K562 (cell line): ENCODE measurements around the gene CDCA4.

Source experiments
- DIDO1 ChIP-seq: fragments of 450-650 bp; IDR thresholded peaks from 2 replicates; pipeline ENCODE4 v1.6.1; 2016; ENCODE audit warnings: low read depth, missing biosample characterization, missing genetic modification characterization
- FOSL1 ChIP-seq: fragments of 200-800 bp; sonication (Bioruptor generic); conservative IDR thresholded peaks from 2 replicates; pipeline ENCODE4 v1.6.1; 2016; ENCODE audit warnings: missing genetic modification characterization, missing compliant biosample characterization
- IFI16 ChIP-seq: fragments of 250-450 bp; sonication (Bioruptor Pico); IDR thresholded peaks from 2 replicates; pipeline ENCODE4 v2.1.2; 2022; ENCODE audit warnings: mild to moderate bottlenecking, inconsistent platforms
- KLF6 ChIP-seq: fragments of 250-450 bp; sonication (Bioruptor Pico); IDR thresholded peaks from 2 replicates; pipeline ENCODE4 v1.4.0; 2020; ENCODE audit warnings: mild to moderate bottlenecking, moderate library complexity, borderline replicate concordance
- LARP7 ChIP-seq: fragments of 450-650 bp; IDR thresholded peaks from 2 replicates; pipeline ENCODE4 v1.6.1; 2016
- MXI1 ChIP-seq: IDR thresholded peaks from 2 replicates; pipeline ENCODE4 v1.6.1; 2011; ENCODE audit warnings: low read depth, mild to moderate bottlenecking, improper control_type of control experiment, low read length
- POLR2A ChIP-seq: fragments of 450-650 bp; conservative IDR thresholded peaks from 2 replicates; pipeline ENCODE4 v1.6.1; 2016
- PTBP1 ChIP-seq: fragments of 200-400 bp; formaldehyde crosslinking; IDR thresholded peaks from 2 replicates; pipeline ENCODE4 v1.6.1; 2017; ENCODE audit warnings: low read depth, low read length
- TEAD1 ChIP-seq, 2 experiments: fragments of 450-650 bp in 1 of 2; sonication (generic) in 1 of 2; formaldehyde crosslinking; IDR thresholded peaks; 2 replicates each; pipeline versions ENCODE4 v1.4.0 to v1.8.0; 2020 to 2022; ENCODE audit warnings: mild to moderate bottlenecking in 2 of 2, missing genetic modification reagents in 1 of 2
- YY1 ChIP-seq, 3 experiments: IDR thresholded peaks; 2 replicates each; pipeline ENCODE4 v1.6.1; 2011; ENCODE audit warnings: low read length in 2 of 3, mild to moderate bottlenecking in 2 of 3, moderate library complexity in 2 of 3, borderline replicate concordance in 1 of 3, control low read depth in 1 of 3, low read depth in 1 of 3; ENCODE audit not compliant: insufficient read depth in 3 of 3, insufficient replicate concordance in 2 of 3, control insufficient read depth in 1 of 3, insufficient read length in 1 of 3; ENCODE audit errors: extremely low read depth in 1 of 3
- ZNF23 ChIP-seq: fragments of 250-450 bp; sonication (Bioruptor Pico); IDR thresholded peaks from 2 replicates; pipeline ENCODE4 v1.4.0; 2020; ENCODE audit warnings: mild to moderate bottlenecking
- TF ChIP-seq, protein P1 (sequence below): sonication (generic); formaldehyde crosslinking; IDR thresholded peaks from 2 replicates; pipeline ENCODE4 v1.9.0; 2022; ENCODE audit warnings: mild to moderate bottlenecking, missing genetic modification reagents
- TF ChIP-seq, protein P2 (sequence below), 3 experiments: IDR thresholded peaks in 2 of 3; conservative IDR thresholded peaks in 1 of 3; 2 replicates each; pipeline ENCODE4 v1.5.1; 2011 to 2012; ENCODE audit warnings: low read length in 3 of 3, mild to moderate bottlenecking in 3 of 3, control low read depth in 2 of 3, improper control_type of control experiment in 1 of 3, inconsistent platforms in 1 of 3, low read depth in 1 of 3, mixed read lengths in 1 of 3, moderate library complexity in 1 of 3; ENCODE audit not compliant: insufficient read depth in 2 of 3
- TF ChIP-seq, protein P3 (sequence below), 2 experiments: fragments of 250-450 bp in 1 of 2; fragments of 450-650 bp in 1 of 2; sonication (Bioruptor Pico) in 1 of 2; IDR thresholded peaks; 2 replicates each; pipeline versions ENCODE4 v1.6.1 to v1.8.0; 2016 to 2021; ENCODE audit warnings: mild to moderate bottlenecking in 2 of 2, moderate library complexity in 2 of 2, missing compliant biosample characterization in 1 of 2, missing genetic modification characterization in 1 of 2

DNA sequence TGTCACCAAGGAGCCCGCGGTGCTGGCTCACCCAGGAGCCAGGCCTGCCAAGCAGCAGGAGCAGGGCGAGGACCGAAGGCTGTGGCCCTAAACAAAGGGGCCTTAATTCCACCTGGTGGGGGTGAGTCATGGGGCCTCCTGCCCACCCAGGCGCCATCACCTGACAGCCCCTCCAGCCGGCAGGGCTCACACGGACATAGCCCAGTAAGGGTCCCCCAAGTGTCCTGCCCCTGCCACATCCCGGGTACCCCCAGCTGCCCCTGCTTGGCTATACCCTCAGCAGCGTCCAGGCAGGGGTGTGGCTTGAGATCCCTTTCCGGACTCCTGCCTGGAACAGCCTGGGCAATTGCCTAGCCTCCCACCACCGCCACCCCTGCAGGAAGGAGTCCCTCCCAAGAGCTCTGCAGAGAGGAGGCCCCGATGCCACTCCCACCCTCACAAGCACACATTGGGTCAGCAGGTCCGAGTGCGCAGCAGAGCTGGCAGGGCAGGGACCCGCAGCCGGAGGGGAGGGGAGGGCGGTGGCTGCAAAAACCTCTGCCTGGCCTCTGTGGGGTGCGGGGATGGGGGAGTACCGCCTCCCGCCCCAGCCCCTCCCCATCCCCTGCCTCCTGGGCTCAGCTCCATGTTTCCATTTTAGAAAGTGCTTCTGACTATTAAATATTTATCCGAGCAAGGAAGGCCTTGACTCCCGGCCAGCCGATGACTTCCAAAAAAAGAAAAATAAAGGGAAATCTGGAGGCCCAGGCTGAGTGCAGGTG, 47.3 kb downstream of the CDCA4 start:
- TF ChIP-seq PTBP1, result no peak
- TF ChIP-seq IFI16 (CRISPR knock-in tag), result no peak
- TF ChIP-seq, protein P1, sequence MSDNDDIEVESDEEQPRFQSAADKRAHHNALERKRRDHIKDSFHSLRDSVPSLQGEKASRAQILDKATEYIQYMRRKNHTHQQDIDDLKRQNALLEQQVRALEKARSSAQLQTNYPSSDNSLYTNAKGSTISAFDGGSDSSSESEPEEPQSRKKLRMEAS (CRISPR knock-in tag), result no peak
- 0 out of 2 replicates have a peak, but pooled peaks have one; percentile 9 for TF ChIP-seq FOSL1 (tag)
- TF ChIP-seq ZNF23, result no peak
- no peak for TF ChIP-seq KLF6 (CRISPR knock-in tag)
- TF ChIP-seq DIDO1 (tag), result no peak
- TF ChIP-seq POLR2A, result no peak
- TF ChIP-seq, protein P2, sequence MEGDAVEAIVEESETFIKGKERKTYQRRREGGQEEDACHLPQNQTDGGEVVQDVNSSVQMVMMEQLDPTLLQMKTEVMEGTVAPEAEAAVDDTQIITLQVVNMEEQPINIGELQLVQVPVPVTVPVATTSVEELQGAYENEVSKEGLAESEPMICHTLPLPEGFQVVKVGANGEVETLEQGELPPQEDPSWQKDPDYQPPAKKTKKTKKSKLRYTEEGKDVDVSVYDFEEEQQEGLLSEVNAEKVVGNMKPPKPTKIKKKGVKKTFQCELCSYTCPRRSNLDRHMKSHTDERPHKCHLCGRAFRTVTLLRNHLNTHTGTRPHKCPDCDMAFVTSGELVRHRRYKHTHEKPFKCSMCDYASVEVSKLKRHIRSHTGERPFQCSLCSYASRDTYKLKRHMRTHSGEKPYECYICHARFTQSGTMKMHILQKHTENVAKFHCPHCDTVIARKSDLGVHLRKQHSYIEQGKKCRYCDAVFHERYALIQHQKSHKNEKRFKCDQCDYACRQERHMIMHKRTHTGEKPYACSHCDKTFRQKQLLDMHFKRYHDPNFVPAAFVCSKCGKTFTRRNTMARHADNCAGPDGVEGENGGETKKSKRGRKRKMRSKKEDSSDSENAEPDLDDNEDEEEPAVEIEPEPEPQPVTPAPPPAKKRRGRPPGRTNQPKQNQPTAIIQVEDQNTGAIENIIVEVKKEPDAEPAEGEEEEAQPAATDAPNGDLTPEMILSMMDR (IDR thresholded peaks at IDR 0.05 in 2 of 3, conservative IDR thresholded peaks at IDR 0.05 in 1 of 3; ENCODE audit: insufficient read depth in 2 of 3, low read depth in 1 of 3, low read length in 3 of 3), result no peak
- no peak for TF ChIP-seq LARP7
- TF ChIP-seq, protein P3, sequence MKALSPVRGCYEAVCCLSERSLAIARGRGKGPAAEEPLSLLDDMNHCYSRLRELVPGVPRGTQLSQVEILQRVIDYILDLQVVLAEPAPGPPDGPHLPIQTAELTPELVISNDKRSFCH (CRISPR knock-in tag; IDR thresholded peaks at IDR 0.05), result no peak
- TF ChIP-seq, protein P3 (tag; IDR thresholded peaks at IDR 0.05), result no peak
- no peak for TF ChIP-seq MXI1
- no peak for TF ChIP-seq YY1 (IDR thresholded peaks at IDR 0.05; ENCODE audit: borderline replicate concordance in 1 of 3, control insufficient read depth in 1 of 3, extremely low read depth in 1 of 3, insufficient read depth in 3 of 3, insufficient read length in 1 of 3, insufficient replicate concordance in 2 of 3, low read depth in 1 of 3, low read length in 2 of 3)
- no peak for TF ChIP-seq TEAD1 (CRISPR knock-in tag; IDR thresholded peaks at IDR 0.05)
